HepG2 (cell line): ENCODE data around the gene HOTAIR. TPM values are rescaled to one million over a fixed set of nuclear protein-coding genes. Genes with fewer than 3 reads are reported as not detected.

Experiments
- ATM ChIP-seq: fragments of 450-650 bp; IDR thresholded peaks from 2 replicates; pipeline ENCODE4 v1.7.1; 2017; ENCODE audit warnings: mild to moderate bottlenecking, borderline replicate concordance
- CBFB ChIP-seq: sonication (generic); formaldehyde crosslinking; IDR thresholded peaks from 2 replicates; pipeline ENCODE4 v1.4.0; 2020; ENCODE audit warnings: missing genetic modification reagents
- NR0B2 ChIP-seq: sonication (generic); formaldehyde crosslinking; IDR thresholded peaks from 2 replicates; pipeline ENCODE4 v1.4.0; 2020; ENCODE audit warnings: mild to moderate bottlenecking, missing genetic modification reagents
- ZHX2 ChIP-seq, 2 experiments: sonication (generic) in 1 of 2; formaldehyde crosslinking in 1 of 2; IDR thresholded peaks; 2 replicates each; pipeline versions ENCODE4 v1.6.1 to v1.9.0; 2014 to 2022; ENCODE audit warnings: antibody characterized with exemption in 1 of 2, borderline replicate concordance in 1 of 2, inconsistent platforms in 1 of 2, low read depth in 1 of 2, missing genetic modification reagents in 1 of 2
- ZNF7 ChIP-seq: IDR thresholded peaks from 2 replicates; pipeline ENCODE4 v1.6.1; 2016; ENCODE audit warnings: missing biosample characterization, missing genetic modification reagents
- ZNF773 ChIP-seq: sonication (generic); formaldehyde crosslinking; IDR thresholded peaks from 2 replicates; pipeline ENCODE4 v1.4.0; 2020; ENCODE audit warnings: missing genetic modification reagents, borderline replicate concordance
- polyA plus RNA-seq, 8 experiments: library from polyadenylated mRNA; depleted of rRNA in 3 of 8; stranded (reverse) in 7 of 8; unstranded in 1 of 8; fragments of >200 nt; fragmentation: Illumina TruSeq in 4 of 8; extraction: Trizol in 4 of 8; gene quantifications; 2 replicates each; pipeline versions ENCODE4 v1.2.1 to v1.2.3, GENCODE V29; 2011 to 2016; ENCODE audit warnings: low read depth in 4 of 8, missing spikeins in 1 of 8, mixed read lengths in 1 of 8; ENCODE audit not compliant: insufficient read depth in 1 of 8
- total RNA-seq, 5 experiments: library from RNA; depleted of rRNA; stranded (reverse); fragments of >200 nt; fragmentation: Illumina TruSeq; extraction: Trizol; gene quantifications; 2 replicates each; pipeline ENCODE4 v1.2.3, GENCODE V29; 2016; ENCODE audit warnings: low read depth in 1 of 5
- TF ChIP-seq, protein P1 (sequence below): sonication (generic); formaldehyde crosslinking; IDR thresholded peaks from 2 replicates; pipeline ENCODE4 v1.8.1; 2023; ENCODE audit warnings: mild to moderate bottlenecking, moderate library complexity, missing genetic modification reagents

Gene HOTAIR
- total and polyA plus RNA-seq, 2 of the 13 experiments (the other 11 are each of a cell fraction or from before 2014, with no cell fraction given) = not detected

- TF ChIP-seq ZHX2 (IDR thresholded peaks at IDR 0.05; ENCODE audit: low read depth) (no peak), ZHX2 (CRISPR knock-in tag; IDR thresholded peaks at IDR 0.05; ENCODE audit: borderline replicate concordance) (no peak), ZNF7 (CRISPR knock-in tag) (no peak), ZNF773 (no peak), NR0B2 (CRISPR knock-in tag) (no peak), CBFB (CRISPR knock-in tag) (no peak), ATM (no peak)
- TF ChIP-seq, protein P1, sequence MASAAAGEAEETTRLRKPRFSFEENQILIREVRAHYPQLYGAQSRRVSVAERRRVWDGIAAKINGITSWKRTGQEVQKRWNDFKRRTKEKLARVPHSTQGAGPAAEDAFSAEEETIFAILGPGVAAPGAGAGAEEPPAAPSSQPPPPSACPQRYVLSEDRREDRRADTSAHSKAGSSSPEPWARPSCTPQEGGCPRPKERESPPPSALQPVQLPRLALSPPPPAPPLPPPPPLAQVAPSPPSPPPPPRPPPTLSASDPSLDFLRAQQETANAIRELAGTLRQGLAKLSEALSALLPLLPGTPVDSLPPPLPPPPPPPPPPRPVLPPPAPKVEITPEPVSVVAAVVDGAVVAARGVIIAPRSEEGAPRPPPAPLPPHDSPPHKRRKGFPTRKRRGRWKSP (CRISPR knock-in tag) = no peak
Observed at GRCh38 chr12:53967421-53967925, 7.3 kb downstream of the HOTAIR start (continued).
